ENCODE data around the gene MMP25. TPM values are rescaled to one million over a fixed set of nuclear protein-coding genes. Genes with fewer than 3 reads are reported as not detected.

The MMP25 gene
- total and polyA plus RNA-seq, 12 donors = 0.09 to 3.1 (median 0.43) TPM; not detected in 1

DNA sequence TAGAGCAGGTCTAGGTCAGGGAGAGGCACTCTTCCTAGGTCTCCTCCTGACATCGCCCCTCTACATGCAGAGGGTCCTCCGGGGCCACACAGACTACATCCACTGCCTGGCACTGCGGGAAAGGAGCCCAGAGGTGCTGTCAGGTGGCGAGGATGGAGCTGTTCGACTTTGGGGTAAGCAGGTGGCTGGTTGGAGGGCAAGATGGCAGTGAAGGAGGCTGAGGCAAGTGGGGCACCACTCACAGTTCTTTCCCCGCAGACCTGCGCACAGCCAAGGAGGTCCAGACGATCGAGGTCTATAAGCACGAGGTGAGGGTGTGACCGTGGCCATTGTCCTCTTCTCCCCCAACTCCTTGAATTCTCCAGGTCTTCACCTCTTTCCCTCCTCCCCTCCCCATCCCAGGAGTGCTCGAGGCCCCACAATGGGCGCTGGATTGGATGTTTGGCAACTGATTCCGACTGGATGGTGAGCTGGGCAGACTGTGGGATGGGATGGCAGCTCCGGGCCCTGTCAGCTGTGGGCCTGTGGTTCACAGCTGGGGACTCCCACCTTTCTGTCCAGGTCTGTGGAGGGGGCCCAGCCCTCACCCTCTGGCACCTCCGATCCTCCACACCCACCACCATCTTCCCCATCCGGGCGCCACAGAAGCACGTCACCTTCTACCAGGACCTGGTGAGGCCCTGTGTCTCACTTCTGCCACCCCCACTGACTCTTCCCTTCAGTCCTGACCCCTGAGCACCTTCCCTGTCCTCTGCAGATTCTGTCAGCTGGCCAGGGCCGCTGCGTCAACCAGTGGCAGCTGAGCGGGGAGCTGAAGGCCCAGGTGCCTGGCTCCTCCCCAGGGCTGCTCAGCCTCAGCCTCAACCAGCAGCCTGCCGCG, 19.5 kb upstream of the MMP25 start:
- intact Hi-C loops (cut with DNase I) = no loop called here

GRCh38 chr16:3027489-3027795, 18.9 kb upstream of the MMP25 start:
- WGBS, 4 donors = 86 to 96% (median 93%) methylated on average over 8 of the region's 8 CpGs
- intact Hi-C loops (cut with DNase I) = no loop called here
- DNase-seq = no peak
- H3K27me3 ChIP-seq = peaks cover 21% of the 10 kb centered on the region
- no peak for TF ChIP-seq CTCF (IDR thresholded peaks at IDR 0.05)
- TF ChIP-seq POLR2A (IDR thresholded peaks at IDR 0.05) = no peak
- H3K27ac ChIP-seq = no peak overlapping the region
- no peak overlapping the region for H3K4me3 ChIP-seq
- H3K36me3 ChIP-seq (replicated peaks in 1 of 2) = peaks cover 0 to 16% of the 10 kb centered on the region in 2 donors
- H3K9me3 ChIP-seq (replicated peaks in 1 of 3) = no peaks in the 10 kb centered on the region
- H3K4me1 ChIP-seq (replicated peaks in 1 of 2) = peaks cover 11 to 36% of the 10 kb centered on the region in 2 donors

More for the DNA sequence above, 19.5 kb upstream of the MMP25 start:
- Histone ChIP-seq H3K4me3 (no peak overlapping the region), H3K9me3 (replicated peaks in 1 of 3) (no peaks in the 10 kb centered on the region), H3K4me1 (replicated peaks in 1 of 2) (peaks cover 17 to 42% of the 10 kb centered on the region in 2 donors), H3K27ac (no peak overlapping the region), H3K27me3 (peaks cover 21% of the 10 kb centered on the region), H3K36me3 (replicated peaks in 1 of 2) (peaks cover 0 to 16% of the 10 kb centered on the region in 2 donors)
- peak in 1 of 7 donors; percentile 28 for DNase-seq
- WGBS, 4 donors = 95 to 98% (median 95%) methylated on average over 21 to 24 of the region's 24 CpGs
- no peak for TF ChIP-seq CTCF (IDR thresholded peaks at IDR 0.05)
- no peak for TF ChIP-seq POLR2A (IDR thresholded peaks at IDR 0.05)

GRCh38 chr16:3027983-3028715, 18.2 kb upstream of the MMP25 start:
- Histone ChIP-seq H3K4me3 (peak overlapping the region in 1 of 4 donors; percentile 12), H3K27me3 (peaks cover 21% of the 10 kb centered on the region), H3K9me3 (replicated peaks in 1 of 3) (no peaks in the 10 kb centered on the region), H3K36me3 (replicated peaks in 1 of 2) (peaks cover 0 to 16% of the 10 kb centered on the region in 2 donors), H3K27ac (no peak overlapping the region), H3K4me1 (replicated peaks in 1 of 2) (peaks cover 4 to 29% of the 10 kb centered on the region in 2 donors)
- peak; percentile 84 to 92 (median 89) for DNase-seq
- WGBS, 4 donors = 10 to 14% (median 12%) methylated on average over 22 to 58 of the region's 58 CpGs
- intact Hi-C loops (cut with DNase I) = loop anchor here in 1 of 2 donors (2.0 kb wide), 1 partner anchor 25 kb away; no protein-coding TSS in a partner anchor
- peak in 1 of 2 donors; percentile 22 for TF ChIP-seq POLR2A (IDR thresholded peaks at IDR 0.05)
- TF ChIP-seq CTCF (IDR thresholded peaks at IDR 0.05) = peak; percentile 53 to 80 (median 71)

DNA sequence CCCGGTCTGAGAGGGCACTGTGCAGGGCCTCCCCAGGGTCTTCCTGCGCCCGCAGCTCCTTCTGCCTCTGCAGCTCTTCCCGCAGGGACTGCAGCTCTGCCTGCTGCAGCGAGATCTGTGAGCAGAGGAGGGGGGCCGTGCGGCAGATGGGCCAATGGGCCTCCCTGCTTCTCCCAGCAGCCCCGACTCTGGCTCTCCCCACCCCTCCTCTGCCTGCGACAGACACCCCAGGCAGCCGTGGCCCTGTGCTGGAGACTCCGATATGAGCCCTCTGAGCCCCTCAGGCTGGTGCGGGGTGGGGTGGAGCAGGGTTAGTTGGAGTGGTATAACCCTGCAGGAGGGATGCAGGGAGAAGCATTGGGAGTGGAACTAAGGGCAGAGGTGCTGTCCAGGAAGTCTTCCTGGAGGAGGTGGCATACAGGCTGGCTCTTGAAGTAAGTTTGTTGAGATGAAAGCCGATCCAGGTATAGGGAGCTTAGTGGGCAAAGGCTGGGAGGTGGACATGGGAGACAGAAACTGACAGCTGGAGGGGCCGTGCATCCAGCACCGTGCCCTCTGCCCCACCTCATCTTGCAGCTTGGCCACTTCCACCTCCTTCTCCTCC, 17.5 kb upstream of the MMP25 start:
- peak in 1 of 7 donors; percentile 19 for DNase-seq
- no peaks in the 10 kb centered on the region for H3K9me3 ChIP-seq (replicated peaks in 1 of 3)
- TF ChIP-seq POLR2A (IDR thresholded peaks at IDR 0.05) (no peak), CTCF (IDR thresholded peaks at IDR 0.05) (no peak)
- peaks cover 23% of the 10 kb centered on the region for H3K27me3 ChIP-seq
- H3K4me3 ChIP-seq = no peak overlapping the region
- 23 to 53% (median 31%) methylated on average over 3 to 15 of the region's 15 CpGs for WGBS, 4 donors
- H3K4me1 ChIP-seq (replicated peaks in 1 of 2) = peaks cover 0 to 23% of the 10 kb centered on the region in 2 donors
- H3K27ac ChIP-seq = no peak overlapping the region
- peaks cover 0 to 16% of the 10 kb centered on the region in 2 donors for H3K36me3 ChIP-seq (replicated peaks in 1 of 2)
- intact Hi-C loops (cut with DNase I) = loop anchor here in 1 of 2 donors (2.0 kb wide), 1 partner anchor 26 kb away; no protein-coding TSS in a partner anchor
